ENCODE results near the gene SP6.

Gene SP6

DNA sequence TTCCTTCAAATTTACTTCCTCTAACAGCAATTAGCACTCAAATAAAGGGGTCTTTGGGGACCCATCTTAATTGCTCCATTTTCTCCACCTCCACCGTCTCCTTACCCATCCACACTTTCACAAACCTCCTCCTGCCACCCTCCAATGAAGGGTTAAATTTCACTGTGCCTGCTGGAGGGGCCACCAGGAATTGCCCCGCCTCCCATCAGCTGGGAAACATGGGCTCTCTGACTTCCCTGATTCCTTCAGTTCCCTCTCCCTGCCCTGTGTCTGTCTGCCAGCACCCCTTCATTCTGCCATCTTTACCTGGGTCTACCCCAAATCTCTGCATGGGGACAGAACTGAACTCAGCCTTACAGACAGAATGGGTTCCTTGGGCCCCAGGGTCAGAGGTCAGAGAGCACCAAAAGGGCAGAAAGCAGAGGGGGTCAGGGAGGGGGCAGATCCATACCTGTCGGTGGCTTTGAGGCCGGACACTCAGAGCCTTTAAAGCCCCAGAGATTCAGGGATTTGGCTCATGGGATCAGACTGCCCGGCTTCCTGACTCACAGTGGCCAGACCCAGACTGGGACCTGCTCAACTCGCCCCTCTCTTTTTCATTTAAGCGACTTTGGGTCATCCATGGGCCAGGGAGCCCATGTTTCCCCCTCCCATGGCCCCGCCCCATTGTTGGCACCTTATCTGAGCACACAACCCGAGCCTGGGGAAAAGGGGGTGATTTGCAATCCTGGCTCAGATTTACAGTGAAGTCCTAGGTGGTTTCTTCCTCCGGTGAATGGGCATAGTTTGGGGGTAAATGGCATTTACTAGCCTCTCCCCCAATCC is 27.5 kb upstream of the SP6 start:
- TF ChIP-seq, protein P1, sequence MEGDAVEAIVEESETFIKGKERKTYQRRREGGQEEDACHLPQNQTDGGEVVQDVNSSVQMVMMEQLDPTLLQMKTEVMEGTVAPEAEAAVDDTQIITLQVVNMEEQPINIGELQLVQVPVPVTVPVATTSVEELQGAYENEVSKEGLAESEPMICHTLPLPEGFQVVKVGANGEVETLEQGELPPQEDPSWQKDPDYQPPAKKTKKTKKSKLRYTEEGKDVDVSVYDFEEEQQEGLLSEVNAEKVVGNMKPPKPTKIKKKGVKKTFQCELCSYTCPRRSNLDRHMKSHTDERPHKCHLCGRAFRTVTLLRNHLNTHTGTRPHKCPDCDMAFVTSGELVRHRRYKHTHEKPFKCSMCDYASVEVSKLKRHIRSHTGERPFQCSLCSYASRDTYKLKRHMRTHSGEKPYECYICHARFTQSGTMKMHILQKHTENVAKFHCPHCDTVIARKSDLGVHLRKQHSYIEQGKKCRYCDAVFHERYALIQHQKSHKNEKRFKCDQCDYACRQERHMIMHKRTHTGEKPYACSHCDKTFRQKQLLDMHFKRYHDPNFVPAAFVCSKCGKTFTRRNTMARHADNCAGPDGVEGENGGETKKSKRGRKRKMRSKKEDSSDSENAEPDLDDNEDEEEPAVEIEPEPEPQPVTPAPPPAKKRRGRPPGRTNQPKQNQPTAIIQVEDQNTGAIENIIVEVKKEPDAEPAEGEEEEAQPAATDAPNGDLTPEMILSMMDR (IDR thresholded peaks at IDR 0.05), result no peak
- no peak for TF ChIP-seq ZFX (IDR thresholded peaks at IDR 0.05; ENCODE audit: borderline replicate concordance)
- H3K27ac ChIP-seq, result no peak overlapping the region

DNA sequence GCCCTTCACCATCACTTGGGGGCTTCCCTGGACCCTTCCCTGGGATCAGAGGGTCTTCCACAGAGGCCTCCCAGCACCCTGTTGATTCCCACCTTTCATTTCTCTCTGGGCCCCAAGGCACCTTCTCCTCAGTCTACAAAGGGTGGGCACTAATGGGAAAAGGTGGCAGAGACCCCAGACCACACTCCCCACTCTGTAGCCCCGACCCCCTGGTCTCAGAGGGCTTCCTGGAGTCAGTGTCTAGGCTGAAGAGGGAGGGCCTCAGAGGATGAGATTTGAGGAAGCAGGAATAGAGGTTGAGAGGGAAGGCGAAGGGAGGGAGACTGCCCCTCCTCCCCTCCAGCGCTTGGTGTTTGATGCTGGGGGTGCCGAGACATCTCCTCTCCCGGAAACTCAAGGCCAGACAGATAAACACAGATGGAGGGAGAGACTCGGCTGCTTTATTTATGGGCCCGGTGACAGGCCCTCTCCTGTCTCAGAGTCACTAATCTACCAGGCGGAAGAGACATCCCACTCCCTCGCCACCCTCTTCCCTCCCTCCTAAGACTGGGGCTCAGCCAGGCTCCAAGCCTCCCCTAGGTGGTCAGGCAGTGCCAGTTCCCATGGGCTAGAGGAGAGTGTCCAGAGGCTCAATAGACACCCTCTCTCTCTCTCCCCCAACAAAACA is 26.5 kb upstream of the SP6 start:
- H3K27ac ChIP-seq, result no peak overlapping the region
- no peak for TF ChIP-seq ZFX (IDR thresholded peaks at IDR 0.05; ENCODE audit: borderline replicate concordance)
- TF ChIP-seq, protein P1 (IDR thresholded peaks at IDR 0.05), result no peak

DNA sequence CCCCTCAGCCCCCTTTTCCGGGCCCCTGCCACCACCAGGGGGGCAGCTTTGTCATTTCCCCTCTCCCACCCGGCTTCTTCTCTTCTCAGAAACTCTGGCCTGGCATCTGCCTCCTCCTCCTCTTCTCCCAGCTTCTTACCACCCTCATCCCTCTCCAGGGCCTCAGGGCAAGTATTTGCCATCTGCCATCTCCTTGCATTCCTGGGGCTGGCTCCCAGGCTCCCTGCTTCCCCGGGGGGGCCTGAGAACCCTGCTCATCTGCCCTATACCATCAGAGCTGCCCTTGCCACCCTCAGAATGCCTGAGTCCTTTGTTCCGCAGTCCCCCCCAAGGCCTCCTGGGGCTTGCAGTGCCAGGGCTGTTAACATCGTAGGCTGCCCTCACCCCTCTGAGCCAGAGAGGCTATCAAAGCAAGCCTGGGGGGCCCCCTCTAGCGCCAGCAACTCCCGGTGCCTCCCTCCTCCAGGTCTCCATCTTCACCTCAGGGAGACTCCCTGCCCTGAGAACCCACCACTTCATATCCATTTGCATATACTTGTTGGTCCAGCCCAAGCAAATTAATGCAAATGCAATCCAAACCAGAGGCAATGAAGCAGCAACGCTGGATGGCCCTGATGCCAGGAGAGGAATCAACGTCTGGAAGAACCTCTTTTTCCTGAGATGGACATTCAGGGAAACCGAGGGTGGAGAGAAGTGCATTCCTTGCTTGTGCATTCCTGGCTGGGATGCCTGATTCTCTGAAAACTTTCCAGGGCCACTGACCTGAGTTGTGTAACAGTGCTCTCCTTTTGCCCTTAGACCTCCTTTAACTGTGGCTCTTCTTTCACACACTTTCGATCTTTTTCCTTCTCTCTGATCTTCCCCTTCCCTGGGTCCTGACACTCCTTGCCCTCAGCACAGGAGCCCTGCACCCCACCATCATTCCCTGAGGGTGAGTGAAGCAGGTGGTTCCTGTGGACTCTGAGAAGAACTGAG is 24.3 kb upstream of the SP6 start:
- TF ChIP-seq ZFX (IDR thresholded peaks at IDR 0.05; ENCODE audit: borderline replicate concordance), result no peak
- TF ChIP-seq, protein P1 (IDR thresholded peaks at IDR 0.05), result no peak

DNA sequence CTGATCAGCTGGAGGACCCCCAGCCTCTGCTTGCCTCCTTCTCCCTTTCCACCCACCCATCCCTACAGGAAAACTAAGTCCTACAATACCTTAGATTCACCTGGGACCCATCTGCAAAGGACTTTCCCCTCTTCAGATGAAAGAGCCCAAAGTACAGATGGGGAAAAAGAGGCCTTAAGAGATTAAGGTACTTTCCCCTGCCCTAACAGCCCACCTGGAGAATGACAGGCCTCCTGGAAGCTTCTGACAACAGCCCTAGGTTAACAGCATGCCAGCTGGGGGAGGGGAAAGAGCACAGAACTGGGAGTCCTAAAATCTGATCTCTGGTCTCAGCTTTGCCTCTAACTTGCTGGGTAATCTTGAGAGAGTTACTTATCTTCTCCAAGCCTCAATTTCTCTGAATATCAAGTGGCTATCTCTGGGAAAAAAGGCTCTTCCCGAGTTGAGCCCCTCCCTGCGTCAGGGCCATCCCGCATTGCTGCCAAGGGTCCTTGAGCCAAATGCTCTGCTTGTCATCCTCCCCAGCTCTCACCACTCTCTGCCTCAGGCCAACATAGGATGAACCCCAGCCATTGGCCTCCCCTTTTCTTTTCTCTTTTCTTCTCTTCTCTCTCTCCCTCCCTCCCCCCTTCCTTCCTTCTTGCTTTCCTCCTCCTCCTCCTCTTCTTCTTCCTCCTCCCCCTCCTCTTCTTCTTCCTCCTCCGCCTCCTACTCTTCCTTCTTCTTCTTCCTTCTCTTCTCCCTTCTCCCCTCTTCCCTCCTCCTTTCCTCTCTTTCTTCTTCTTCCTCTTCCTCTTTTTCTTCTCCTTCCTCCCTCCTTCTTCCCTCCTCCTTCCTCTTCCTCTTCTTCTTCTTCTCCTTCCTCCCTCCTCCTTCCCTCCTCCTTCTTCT is 22.5 kb upstream of the SP6 start:
- no peak for TF ChIP-seq ZFX (IDR thresholded peaks at IDR 0.05; ENCODE audit: borderline replicate concordance)
- TF ChIP-seq, protein P1 (IDR thresholded peaks at IDR 0.05), result no peak

More for the DNA sequence above, 24.3 kb upstream of the SP6 start:
- no peak overlapping the region for H3K27ac ChIP-seq

DNA sequence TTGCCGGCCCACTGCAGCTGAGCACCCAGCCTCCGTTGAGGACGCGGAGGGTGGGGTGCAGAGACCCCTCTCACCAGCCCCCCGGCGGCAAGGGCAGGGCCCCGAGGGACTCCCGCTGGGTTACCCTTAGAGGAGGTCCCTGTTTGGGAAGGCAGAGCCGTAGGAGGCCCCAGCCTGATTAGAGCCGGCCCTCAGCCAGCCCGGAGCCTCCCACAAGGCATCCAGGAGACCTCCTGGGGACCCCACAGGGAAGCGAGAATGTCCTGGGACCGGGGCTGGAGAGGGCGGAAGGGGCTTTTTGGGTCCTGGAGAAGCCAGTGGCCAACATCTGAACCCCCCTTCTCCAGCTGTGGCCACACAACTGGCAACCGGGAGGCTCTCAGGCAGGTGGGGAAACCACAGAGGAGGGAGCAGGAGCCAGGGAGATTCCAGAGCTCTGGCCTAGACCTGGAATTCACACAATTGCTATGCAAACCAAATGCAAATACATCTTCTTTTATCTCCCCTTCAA is 21.7 kb upstream of the SP6 start:
- TF ChIP-seq, protein P1 (IDR thresholded peaks at IDR 0.05), result no peak
- TF ChIP-seq ZFX (IDR thresholded peaks at IDR 0.05; ENCODE audit: borderline replicate concordance), result no peak
- H3K27ac ChIP-seq, result no peak overlapping the region

More for the DNA sequence above, 22.5 kb upstream of the SP6 start:
- no peak overlapping the region for H3K27ac ChIP-seq

DNA sequence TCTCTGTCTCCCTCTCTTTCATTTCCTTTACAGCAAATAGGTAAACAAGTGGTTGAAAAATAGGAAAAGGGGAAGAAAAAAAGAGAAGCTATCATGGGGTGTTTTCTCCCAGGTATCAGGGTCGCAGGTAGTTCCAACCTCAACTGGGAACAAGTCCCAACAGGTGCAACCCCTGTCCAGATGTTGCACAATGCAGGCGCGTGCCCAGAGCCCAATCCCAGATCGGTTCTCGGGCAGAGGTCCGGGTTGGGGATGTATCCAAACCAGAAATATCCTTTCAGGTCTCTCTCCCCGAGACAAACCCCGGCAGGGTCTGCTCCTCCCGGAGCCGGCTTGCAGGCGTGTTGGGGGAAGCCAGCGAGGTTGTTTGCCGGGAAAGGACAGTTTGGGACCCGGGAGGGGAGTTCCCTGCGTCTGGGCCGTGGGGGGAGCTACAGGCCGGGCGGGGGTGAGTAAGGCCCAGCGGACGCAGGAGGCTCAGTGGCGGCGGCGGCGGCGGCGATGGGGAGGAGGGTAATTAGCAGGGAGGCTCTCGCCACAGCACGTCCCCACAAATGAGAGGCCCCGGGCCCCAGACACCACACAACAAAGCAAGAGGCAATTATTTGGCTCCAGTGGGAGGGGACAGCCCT is 21.2 kb upstream of the SP6 start:
- TF ChIP-seq, protein P1 (IDR thresholded peaks at IDR 0.05), result no peak
- TF ChIP-seq ZFX (IDR thresholded peaks at IDR 0.05; ENCODE audit: borderline replicate concordance), result no peak
- no peak overlapping the region for H3K27ac ChIP-seq
